ENCODE measurements around the gene SEC14L5.

DNA sequence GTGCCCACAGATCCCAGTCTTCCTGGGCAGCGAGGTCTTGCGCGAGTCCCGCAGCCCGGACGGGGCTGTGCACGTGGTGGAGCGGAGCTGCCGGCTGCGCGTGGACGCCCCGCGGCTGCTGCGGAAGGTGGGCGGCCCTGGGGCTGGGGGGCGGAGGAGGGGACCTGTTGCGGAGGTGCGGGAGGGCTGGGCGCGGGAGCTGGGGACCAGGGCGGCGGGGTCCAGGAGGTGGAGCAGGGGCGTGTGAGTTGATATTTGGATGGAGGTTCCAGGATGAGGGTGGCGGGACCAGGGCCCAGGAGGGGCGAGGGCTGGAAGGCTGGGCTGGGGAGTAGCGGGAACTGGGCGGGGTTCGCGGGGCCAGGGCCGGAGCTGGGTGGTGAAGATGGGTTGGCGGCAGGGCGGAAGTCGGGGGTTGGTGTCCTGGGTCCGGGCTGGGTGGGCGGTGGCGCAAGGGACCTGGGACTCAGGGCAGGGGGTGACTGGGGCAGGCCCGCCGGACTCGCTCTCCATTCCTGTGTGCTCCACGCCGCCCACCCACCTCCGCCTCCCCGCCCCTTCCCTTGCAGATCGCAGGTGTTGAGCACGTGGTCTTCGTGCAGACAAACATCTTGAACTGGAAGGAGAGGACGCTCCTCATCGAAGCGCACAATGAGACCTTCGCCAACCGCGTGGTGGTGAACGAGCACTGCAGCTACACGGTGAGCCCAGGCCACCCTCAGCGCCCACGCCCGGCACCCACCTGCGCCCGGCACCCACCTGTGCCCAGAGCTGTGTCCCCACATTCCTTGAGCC is 29.6 kb downstream of the SEC14L5 start:
- TF ChIP-seq POLR2A (IDR thresholded peaks at IDR 0.05; ENCODE audit: low read length), result no peak
- no peak for TF ChIP-seq GATA1 (IDR thresholded peaks at IDR 0.05; ENCODE audit: low read depth, low read length)
